Kidney epithelial cell (primary cell): ENCODE measurements around the gene CXorf49. TPM values are rescaled to one million over a fixed set of nuclear protein-coding genes. Genes with fewer than 3 reads are reported as not detected.
"Not testable (repeated sequence)": the region's sequence is repeated elsewhere in the genome, so short reads cannot be mapped to it uniquely, and the experiment has no call there.

ENCODE experiments used
- DNase-seq: peaks from one replicate; pipeline ENCODE4 v3.0.0-alpha.2; 2010; ENCODE audit warnings: low read depth
- H3K27me3 ChIP-seq: 2 replicates; pipeline ENCODE4 v1.6.0; 2011; ENCODE audit warnings: low read length; ENCODE audit not compliant: control insufficient read depth, insufficient read depth
- H3K36me3 ChIP-seq: 2 replicates; pipeline ENCODE4 v1.5.1; 2011; ENCODE audit warnings: low read length; ENCODE audit not compliant: control insufficient read depth, insufficient read depth
- H3K4me3 ChIP-seq: 2 replicates; pipeline ENCODE4 v1.5.1; 2011; ENCODE audit warnings: low read depth, mild to moderate bottlenecking, control low read depth, low read length
- CTCF ChIP-seq: IDR thresholded peaks from 2 replicates; pipeline ENCODE4 v1.5.1; 2011; ENCODE audit warnings: mild to moderate bottlenecking, moderate library complexity, low read length, control low read depth, inconsistent platforms; ENCODE audit not compliant: insufficient read depth, poor library complexity, severe bottlenecking
- total RNA-seq: library from RNA; depleted of rRNA; stranded (reverse); fragments of >200 nt; gene quantifications from 2 replicates; pipeline ENCODE4 v1.2.3, GENCODE V29; 2015

The CXorf49 gene
- total RNA-seq, 1 donor from 2014 or later = 80.7 TPM

- DNase-seq, H3K36me3 ChIP-seq, H3K27me3 ChIP-seq, H3K4me3 ChIP-seq: not testable (repeated sequence)
These were observed 20.4 kb downstream of the CXorf49 start for GRCh38 chrX:71697466-71698298.

GRCh38 chrX:71696641-71697465 is 21.2 kb downstream of the CXorf49 start:
- not testable (repeated sequence) for H3K4me3 ChIP-seq, H3K36me3 ChIP-seq, DNase-seq, H3K27me3 ChIP-seq

GRCh38 chrX:71679575-71680207 is 38.4 kb downstream of the CXorf49 start:
- Histone ChIP-seq H3K4me3 (no peak overlapping the region), H3K36me3 (no peaks in the 10 kb centered on the region), H3K27me3 (no peaks in the 10 kb centered on the region)
- no peak for DNase-seq
- TF ChIP-seq CTCF = no peak

GRCh38 chrX:71677195-71677594 is 40.9 kb downstream of the CXorf49 start:
- not testable (repeated sequence) for H3K4me3 ChIP-seq, H3K36me3 ChIP-seq, DNase-seq, H3K27me3 ChIP-seq

- not testable (repeated sequence) for DNase-seq, H3K36me3 ChIP-seq, H3K4me3 ChIP-seq, H3K27me3 ChIP-seq
These were observed 41.9 kb downstream of the CXorf49 start for GRCh38 chrX:71676068-71676795.

- not testable (repeated sequence) for H3K36me3 ChIP-seq, H3K27me3 ChIP-seq, H3K4me3 ChIP-seq, DNase-seq
These were observed 42.4 kb downstream of the CXorf49 start for GRCh38 chrX:71675636-71676035.

- DNase-seq = no peak
- no peak for TF ChIP-seq CTCF
- no peaks in the 10 kb centered on the region for H3K27me3 ChIP-seq
- no peaks in the 10 kb centered on the region for H3K36me3 ChIP-seq
- H3K4me3 ChIP-seq = no peak overlapping the region
These were observed 46.1 kb downstream of the CXorf49 start for GRCh38 chrX:71671938-71672337.
